B cell (primary cell): ENCODE results near the gene CLEC4M. TPM values are rescaled to one million over a fixed set of nuclear protein-coding genes. Genes with fewer than 3 reads are reported as not detected.

Experiments used
- ATAC-seq: fragments of 200-7000 bp; cut with Tn5 transposase; one replicate; pipeline ENCODE4 v1.10.0; 2021; ENCODE audit warnings: low read depth, mild to moderate bottlenecking, moderate number of reproducible peaks, moderate library complexity
- CTCF ChIA-PET: fragments of 350-600 bp; sonication (Branson Sonifier 250); formaldehyde crosslinking; loops from one replicate; lab custom pipeline; 2021; ENCODE audit warnings: antibody characterized with exemption, inconsistent platforms; lab: Charles Lee
- POLR2A ChIA-PET: fragments of 350-600 bp; sonication (Branson Sonifier 250); formaldehyde crosslinking; loops from one replicate; lab custom pipeline; 2021; ENCODE audit warnings: antibody characterized with exemption; lab: Charles Lee
- DNase-seq: peaks from one replicate; pipeline ENCODE4 v3.0.0; 2013
- H2AFZ ChIP-seq: 2 replicates; pipeline ENCODE4 v1.6.1; 2012; ENCODE audit warnings: mild to moderate bottlenecking, low read depth, low read length; ENCODE audit not compliant: insufficient read depth, poor library complexity, severe bottlenecking
- H3K27ac ChIP-seq, 2 donors: 1 replicate in 1 of 2; 2 replicates in 1 of 2; pipeline ENCODE4 v1.5.1; 2012 to 2013; ENCODE audit warnings: low read length in 2 of 2, mild to moderate bottlenecking in 2 of 2, moderate library complexity in 1 of 2
- H3K27me3 ChIP-seq, 4 experiments: fragments of 200-600 bp in 1 of 4; sonication (generic) in 1 of 4; replicated peaks in 1 of 4; 1 replicate in 2 of 4; 2 replicates in 2 of 4; pipeline versions ENCODE4 v1.6.1 to v1.7.0; 2013 to 2016; ENCODE audit warnings: low read length in 3 of 4, mild to moderate bottlenecking in 2 of 4, mixed read lengths in 1 of 4, moderate library complexity in 1 of 4; ENCODE audit not compliant: insufficient read depth in 4 of 4, control insufficient read depth in 3 of 4; ENCODE audit errors: control extremely low read depth in 1 of 4
- H3K36me3 ChIP-seq, 2 experiments: replicated peaks in 1 of 2; 1 replicate in 1 of 2; 2 replicates in 1 of 2; pipeline versions ENCODE4 v1.6.1 to v1.7.1; 2013; ENCODE audit warnings: low read length in 1 of 2; ENCODE audit not compliant: insufficient read depth in 2 of 2, control insufficient read depth in 1 of 2; ENCODE audit errors: control extremely low read depth in 1 of 2, extremely low read depth in 1 of 2
- H3K4me1 ChIP-seq, 2 donors: fragments of 200-600 bp in 1 of 2; sonication (generic) in 1 of 2; 1 replicate in 1 of 2; 2 replicates in 1 of 2; pipeline versions ENCODE4 v1.5.1 to v1.6.1; 2013 to 2017; ENCODE audit warnings: low read length in 2 of 2; ENCODE audit not compliant: control insufficient read depth in 2 of 2, insufficient read depth in 2 of 2
- H3K4me2 ChIP-seq: replicated peaks from 2 replicates; pipeline ENCODE3; 2012; ENCODE audit warnings: mild to moderate bottlenecking, low read depth, low read length; ENCODE audit not compliant: poor library complexity, severe bottlenecking
- H3K4me3 ChIP-seq, 5 experiments: fragments of 200-600 bp in 1 of 5; sonication (generic) in 1 of 5; 1 replicate in 3 of 5; 2 replicates in 2 of 5; pipeline versions ENCODE4 v1.5.1 to v1.7.0; 2011 to 2016; ENCODE audit warnings: low read length in 4 of 5, mild to moderate bottlenecking in 4 of 5, low read depth in 2 of 5, control low read depth in 1 of 5, moderate library complexity in 1 of 5; ENCODE audit not compliant: insufficient read depth in 1 of 5; ENCODE audit errors: control extremely low read depth in 1 of 5, extremely low read depth in 1 of 5
- H3K79me2 ChIP-seq: fragments of 200-600 bp; sonication (generic); one replicate; pipeline ENCODE4 v1.6.0; 2016; ENCODE audit warnings: low read length; ENCODE audit not compliant: control insufficient read depth, insufficient read depth
- H3K9ac ChIP-seq: fragments of 200-600 bp; sonication (generic); 2 replicates; pipeline ENCODE4 v1.6.1; 2017; ENCODE audit warnings: mild to moderate bottlenecking, low read length, moderate library complexity
- H3K9me3 ChIP-seq, 3 donors: one replicate each; pipeline versions ENCODE4 v1.6.1 to v1.7.1; 2013; ENCODE audit warnings: low read length in 2 of 3; ENCODE audit not compliant: control insufficient read depth in 2 of 3, insufficient read depth in 1 of 3; ENCODE audit errors: control extremely low read depth in 1 of 3
- H4K20me1 ChIP-seq: 2 replicates; pipeline ENCODE4 v1.6.0; 2012; ENCODE audit warnings: mild to moderate bottlenecking, low read length; ENCODE audit not compliant: insufficient read depth, control insufficient read depth, poor library complexity, severe bottlenecking
- H3K27ac Mint-ChIP-seq: one replicate; pipeline ENCODE4 v1.8.0; 2021; ENCODE audit warnings: mixed read lengths
- H3K27me3 Mint-ChIP-seq: one replicate; pipeline ENCODE4 v1.8.0; 2021; ENCODE audit warnings: mixed read lengths
- H3K4me1 Mint-ChIP-seq: one replicate; pipeline ENCODE4 v1.8.0; 2021; ENCODE audit warnings: mixed read lengths
- H3K4me3 Mint-ChIP-seq: one replicate; pipeline ENCODE4 v1.8.0; 2021; ENCODE audit warnings: mixed read lengths
- H3K9me3 Mint-ChIP-seq: one replicate; pipeline ENCODE4 v1.8.0; 2022; ENCODE audit warnings: mixed read lengths; ENCODE audit not compliant: insufficient read depth
- CTCF ChIP-seq: fragments of 200-600 bp; IDR thresholded peaks from one replicate; pipeline ENCODE4 v1.8.0; 2022; ENCODE audit warnings: antibody characterized with exemption, mild to moderate bottlenecking
- EZH2 ChIP-seq: IDR thresholded peaks from 2 replicates; pipeline ENCODE4 v1.6.1; 2012; ENCODE audit warnings: borderline replicate concordance, low read depth, mild to moderate bottlenecking, moderate library complexity, low read length; ENCODE audit not compliant: insufficient read depth, poor library complexity, severe bottlenecking
- WGBS: methylation state at CpG from one replicate; pipeline ENCODE4 v1.1.5; 2013; ENCODE audit warnings: missing lambda C conversion rate; ENCODE audit not compliant: insufficient coverage; 5-methylcytosine and 5-hydroxymethylcytosine counted together
- intact Hi-C: fragments of 100-400 bp; cut with micrococcal nuclease; formaldehyde crosslinking; loops from one replicate; pipeline ENCODE4 v1.10.0; 2022
- polyA plus RNA-seq: library from polyadenylated mRNA; depleted of rRNA; stranded (reverse); fragments of >200 nt; gene quantifications from 2 replicates; pipeline ENCODE4 v1.2.3, GENCODE V29; 2012
- total RNA-seq, 2 donors: library from RNA; stranded (reverse); fragments of 120-200 nt in 1 of 2; gene quantifications; 1 replicate in 1 of 2; 2 replicates in 1 of 2; pipeline versions ENCODE4 v1.2.3 to v1.2.4, GENCODE V29; 2013 to 2022

CLEC4M gene
- total and polyA plus RNA-seq, 2 donors (not counting 1 experiment from before 2014, with no cell fraction given): 0.10 to 0.52 TPM

- H2AFZ ChIP-seq: no peak overlapping the region
- no peak overlapping the region for H3K4me3 ChIP-seq
- H3K27me3 Mint-ChIP-seq: peaks cover 27% of the 10 kb centered on the region
- H3K9me3 Mint-ChIP-seq: no peaks in the 10 kb centered on the region
- no peak overlapping the region for H3K4me2 ChIP-seq
- H3K4me1 ChIP-seq: peaks cover 6% of the 10 kb centered on the region in 2 donors
- ATAC-seq (no peak), DNase-seq (no peak)
- H3K4me1 Mint-ChIP-seq: peaks cover 10% of the 10 kb centered on the region
- POLR2A ChIA-PET: no interaction called here
- peaks cover 0 to 8% (median 4%) of the 10 kb centered on the region in 4 experiments for H3K27me3 ChIP-seq
- no peaks in the 10 kb centered on the region for H3K36me3 ChIP-seq
- H3K79me2 ChIP-seq: no peaks in the 10 kb centered on the region
- H3K27ac ChIP-seq: no peak overlapping the region
- no peak overlapping the region for H3K9ac ChIP-seq
- H3K4me3 Mint-ChIP-seq: no peak overlapping the region
- intact Hi-C loops: no loop called here
- peaks cover 0 to 7% (median 5%) of the 10 kb centered on the region in 3 donors for H3K9me3 ChIP-seq
- no peaks in the 10 kb centered on the region for H4K20me1 ChIP-seq
- no peak overlapping the region for H3K27ac Mint-ChIP-seq
- 94% methylated on average over 26 of the region's 26 CpGs for WGBS
- CTCF ChIA-PET: interaction anchor here (0.6 to 1.7 kb wide), 4 partner anchors 87 to 101 kb away, joined by 3 to 7 read pairs (median 3); partner anchors contain the start of gene TRAPPC5
- TF ChIP-seq CTCF (no peak), EZH2 (no peak)
These were observed 16.8 kb downstream of the CLEC4M start for GRCh38 chr19:7779631-7780486.

DNA sequence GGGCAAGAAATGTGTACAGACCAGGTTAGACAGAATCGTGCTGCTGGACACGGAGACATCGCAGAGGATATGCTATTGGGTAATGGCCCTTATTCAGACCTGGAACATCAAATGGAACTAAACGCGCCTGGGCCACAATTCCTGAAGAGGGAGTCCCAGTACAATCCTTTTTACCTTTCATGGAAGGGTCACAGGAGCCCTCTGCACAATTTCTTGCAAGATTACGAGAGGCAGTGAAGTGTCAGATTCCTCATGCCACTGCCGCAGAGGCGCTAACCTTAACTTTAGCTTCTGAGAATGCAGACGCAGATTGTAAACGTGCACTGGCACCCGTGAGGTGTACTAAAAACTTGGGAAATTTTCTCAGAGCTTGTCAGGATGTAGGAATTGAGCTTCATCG lies 18.1 kb downstream of the CLEC4M start:
- no peak for DNase-seq
- H4K20me1 ChIP-seq: no peaks in the 10 kb centered on the region
- Mint-ChIP-seq H3K4me3 (no peak overlapping the region), H3K27me3 (peaks cover 30% of the 10 kb centered on the region), H3K4me1 (peaks cover 10% of the 10 kb centered on the region), H3K9me3 (no peaks in the 10 kb centered on the region), H3K27ac (no peak overlapping the region)
- WGBS: 85% methylated on average over 12 of the region's 12 CpGs
- H3K27me3 ChIP-seq: peaks cover 0 to 10% (median 4%) of the 10 kb centered on the region in 4 experiments
- ChIA-PET POLR2A (no interaction called here), CTCF (interaction anchor here (1.1 to 1.7 kb wide), 2 partner anchors 100 to 103 kb away, joined by 3 to 7 read pairs; partner anchors contain the start of gene TRAPPC5)
- TF ChIP-seq CTCF: no peak
- TF ChIP-seq EZH2: no peak
- ATAC-seq: no peak
- H3K9me3 ChIP-seq: peaks cover 0 to 20% (median 6%) of the 10 kb centered on the region in 3 donors
- H3K36me3 ChIP-seq: no peaks in the 10 kb centered on the region
- H3K4me2 ChIP-seq: no peak overlapping the region
- intact Hi-C loops: no loop called here
- H3K79me2 ChIP-seq: no peaks in the 10 kb centered on the region
- no peak overlapping the region for H3K4me3 ChIP-seq
- H3K9ac ChIP-seq: no peak overlapping the region
- H3K4me1 ChIP-seq: peaks cover 6% of the 10 kb centered on the region in 2 donors
- no peak overlapping the region for H2AFZ ChIP-seq
- no peak overlapping the region for H3K27ac ChIP-seq
